Esophagus squamous epithelium (tissue), 4 donors: ENCODE data around the gene MZF1.
A peak's percentile ranks its signal among the peaks of the same experiment; 100 is the strongest.

ENCODE experiments used
- CTCF ChIP-seq, 6 experiments: fragments of 450-650 bp in 4 of 6; fragments of 200-600 bp in 2 of 6; sonication (generic) in 2 of 6; IDR thresholded peaks; one replicate each; pipeline ENCODE4 v1.5.1; 2016 to 2019; ENCODE audit warnings: antibody characterized with exemption in 6 of 6, mild to moderate bottlenecking in 4 of 6, moderate library complexity in 4 of 6
- POLR2A ChIP-seq, 4 donors: fragments of 450-650 bp; IDR thresholded peaks; one replicate each; pipeline ENCODE4 v1.6.1; 2017; ENCODE audit warnings: antibody characterized with exemption in 4 of 4, mild to moderate bottlenecking in 4 of 4, moderate library complexity in 3 of 4

- TF ChIP-seq CTCF (IDR thresholded peaks at IDR 0.05) (no peak), POLR2A (IDR thresholded peaks at IDR 0.05) (peak in 2 of 4 donors; percentile 21 to 76)
These were observed 14.4 kb downstream of the MZF1 start for GRCh38 chr19:58558623-58559274.
